ENCODE results near the gene HOXA2.
A peak's percentile ranks its signal among the peaks of the same experiment; 100 is the strongest.

The HOXA2 gene

GRCh38 chr7:27103489-27104226, 1.2 kb upstream of the HOXA2 start:
- no peak overlapping the region for H3K4me3 Mint-ChIP-seq
- H3K36me3 Mint-ChIP-seq (ENCODE audit: low read depth) = no peaks in the 10 kb centered on the region
- no peak overlapping the region for H3K27ac Mint-ChIP-seq
- H3K9me3 Mint-ChIP-seq = no peaks in the 10 kb centered on the region
- no peak for DNase-seq
- peaks cover 75% of the 10 kb centered on the region for H3K27me3 Mint-ChIP-seq
- H3K4me1 Mint-ChIP-seq (ENCODE audit: low read depth) = peaks cover 21% of the 10 kb centered on the region

GRCh38 chr7:27101957-27102580, 414 bp downstream of the HOXA2 start:
- Mint-ChIP-seq H3K4me1 (ENCODE audit: low read depth) (peaks cover 33% of the 10 kb centered on the region), H3K27me3 (peaks cover 91% of the 10 kb centered on the region), H3K27ac (no peak overlapping the region), H3K9me3 (no peaks in the 10 kb centered on the region), H3K36me3 (ENCODE audit: low read depth) (no peaks in the 10 kb centered on the region), H3K4me3 (no peak overlapping the region)
- DNase-seq = no peak

- H3K27ac Mint-ChIP-seq = no peak overlapping the region
- peaks cover 96% of the 10 kb centered on the region for H3K27me3 Mint-ChIP-seq
- H3K4me1 Mint-ChIP-seq (ENCODE audit: low read depth) = peaks cover 36% of the 10 kb centered on the region
- no peaks in the 10 kb centered on the region for H3K9me3 Mint-ChIP-seq
- H3K36me3 Mint-ChIP-seq (ENCODE audit: low read depth) = no peaks in the 10 kb centered on the region
- no peak overlapping the region for H3K4me3 Mint-ChIP-seq
- no peak for DNase-seq
These were observed 1.1 kb downstream of the HOXA2 start for GRCh38 chr7:27101171-27101956.

- Mint-ChIP-seq H3K27ac (no peak overlapping the region), H3K4me1 (ENCODE audit: low read depth) (peaks cover 37% of the 10 kb centered on the region), H3K4me3 (no peak overlapping the region), H3K36me3 (ENCODE audit: low read depth) (no peaks in the 10 kb centered on the region), H3K9me3 (no peaks in the 10 kb centered on the region), H3K27me3 (peaks cover 91% of the 10 kb centered on the region)
- DNase-seq = no peak
These were observed 1.8 kb downstream of the HOXA2 start for GRCh38 chr7:27100694-27101170.

- Mint-ChIP-seq H3K4me3 (no peak overlapping the region), H3K9me3 (no peaks in the 10 kb centered on the region), H3K4me1 (ENCODE audit: low read depth) (peaks cover 47% of the 10 kb centered on the region), H3K27ac (no peak overlapping the region), H3K27me3 (peaks cover 91% of the 10 kb centered on the region), H3K36me3 (ENCODE audit: low read depth) (no peaks in the 10 kb centered on the region)
- DNase-seq = no peak
These were observed 2.8 kb downstream of the HOXA2 start for GRCh38 chr7:27099453-27100370.

GRCh38 chr7:27098578-27099451, 3.7 kb downstream of the HOXA2 start:
- Mint-ChIP-seq H3K27me3 (peaks cover 92% of the 10 kb centered on the region), H3K4me3 (no peak overlapping the region), H3K36me3 (ENCODE audit: low read depth) (no peaks in the 10 kb centered on the region), H3K9me3 (no peaks in the 10 kb centered on the region), H3K27ac (no peak overlapping the region), H3K4me1 (ENCODE audit: low read depth) (peaks cover 45% of the 10 kb centered on the region)
- no peak for DNase-seq

GRCh38 chr7:27097686-27098577, 4.6 kb downstream of the HOXA2 start:
- H3K27me3 Mint-ChIP-seq = peaks cover 92% of the 10 kb centered on the region
- H3K27ac Mint-ChIP-seq = no peak overlapping the region
- no peaks in the 10 kb centered on the region for H3K36me3 Mint-ChIP-seq (ENCODE audit: low read depth)
- H3K9me3 Mint-ChIP-seq = no peaks in the 10 kb centered on the region
- DNase-seq = no peak
- H3K4me3 Mint-ChIP-seq = peak overlapping the region; percentile 73
- peaks cover 43% of the 10 kb centered on the region for H3K4me1 Mint-ChIP-seq (ENCODE audit: low read depth)

- Mint-ChIP-seq H3K4me3 (peak overlapping the region; percentile 73), H3K9me3 (no peaks in the 10 kb centered on the region), H3K27ac (no peak overlapping the region), H3K36me3 (ENCODE audit: low read depth) (no peaks in the 10 kb centered on the region), H3K4me1 (ENCODE audit: low read depth) (peaks cover 35% of the 10 kb centered on the region), H3K27me3 (peaks cover 92% of the 10 kb centered on the region)
- DNase-seq = no peak
These were observed 5.5 kb downstream of the HOXA2 start for GRCh38 chr7:27096768-27097514.

GRCh38 chr7:27095897-27096767, 6.4 kb downstream of the HOXA2 start, which contains the start of gene HOXA1:
Gene HOXA1 (minus strand): TSS chr7:27096000. CDS start chr7:27095912, 88 bp downstream.
- Mint-ChIP-seq H3K27ac (no peak within 1 kb of the TSS), H3K27me3 (peaks cover 92% of the 10 kb centered on the region), H3K4me1 (ENCODE audit: low read depth) (peaks cover 31% of the 10 kb centered on the region), H3K4me3 (peak within 1 kb of the TSS; percentile 73), H3K9me3 (no peaks in the 10 kb centered on the region), H3K36me3 (ENCODE audit: low read depth) (no peaks in the 10 kb centered on the region)
- peak; percentile 77 for DNase-seq

GRCh38 chr7:27095050-27095896, 7.2 kb downstream of the HOXA2 start:
- peaks cover 31% of the 10 kb centered on the region for H3K4me1 Mint-ChIP-seq (ENCODE audit: low read depth)
- H3K9me3 Mint-ChIP-seq = no peaks in the 10 kb centered on the region
- no peak for DNase-seq
- H3K36me3 Mint-ChIP-seq (ENCODE audit: low read depth) = no peaks in the 10 kb centered on the region
- H3K27ac Mint-ChIP-seq = no peak overlapping the region
- H3K4me3 Mint-ChIP-seq = peak overlapping the region; percentile 73
- H3K27me3 Mint-ChIP-seq = peaks cover 92% of the 10 kb centered on the region
